ENCODE data around the gene HDAC11. TPM values are rescaled to one million over a fixed set of nuclear protein-coding genes. Genes with fewer than 3 reads are reported as not detected.

Gene HDAC11
- total RNA-seq, 1 experiment from 2014 or later = 1.0 TPM

DNA sequence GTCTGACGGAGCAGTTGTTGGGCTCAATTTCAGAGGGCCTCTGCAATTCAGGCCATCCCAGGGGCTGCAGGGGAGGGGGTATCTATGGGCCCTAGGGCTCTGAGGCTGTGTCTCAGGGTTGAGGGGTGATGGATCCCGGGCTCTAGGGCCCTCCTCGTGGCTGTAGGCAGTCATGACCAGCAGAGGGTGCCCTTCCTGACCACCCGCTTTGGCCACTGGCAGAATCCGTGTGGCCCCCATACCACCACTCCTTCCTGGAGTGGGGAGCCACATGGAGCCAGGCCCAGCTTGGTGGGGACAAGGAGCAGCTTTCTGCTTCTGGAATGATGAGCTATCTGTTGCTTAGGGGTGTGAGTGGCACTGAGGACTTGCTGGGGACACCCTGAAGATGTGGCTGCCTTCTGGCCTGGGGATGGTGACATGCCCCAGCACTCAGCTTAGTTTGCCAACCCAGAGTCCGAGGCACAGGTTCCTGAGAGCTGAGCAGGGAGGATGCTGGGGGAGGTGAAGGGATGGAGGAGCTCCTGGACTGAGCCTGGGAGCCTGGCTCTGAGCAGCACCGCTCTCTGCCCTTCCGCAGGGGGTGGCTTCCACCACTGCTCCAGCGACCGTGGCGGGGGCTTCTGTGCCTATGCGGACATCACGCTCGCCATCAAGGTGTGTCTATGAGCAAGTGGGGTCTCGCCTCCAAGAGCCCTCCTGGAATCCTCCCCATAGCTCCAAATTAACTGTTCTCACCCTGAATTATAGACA lies 20.2 kb downstream of the HDAC11 start:
- BruUV-seq (replicated peaks) = no TSS peak
- Histone ChIP-seq H3K4me3 (ENCODE audit: low read depth, low read length, poor library complexity, severe bottlenecking) (no peak overlapping the region), H3K4me1 (ENCODE audit: insufficient read depth, low read length, poor library complexity, severe bottlenecking) (no peaks in the 10 kb centered on the region), H3K36me3 (ENCODE audit: insufficient read depth, low read length, poor library complexity, severe bottlenecking) (no peaks in the 10 kb centered on the region), H3K27me3 (replicated peaks; ENCODE audit: insufficient read depth, low read depth, low read length, poor library complexity) (no peaks in the 10 kb centered on the region), H3K27ac (ENCODE audit: low read depth, low read length, poor library complexity, severe bottlenecking) (no peak overlapping the region), H3K9me3 (ENCODE audit: low read depth, low read length, poor library complexity, severe bottlenecking) (no peaks in the 10 kb centered on the region)
- intact Hi-C loops (cut with micrococcal nuclease; ENCODE audit: unreplicated experiment) = no loop called here
- POLR2A ChIA-PET (ENCODE audit: low non-redundant PET) = interaction anchor here (0.6 kb wide), 1 partner anchor 148 kb away, joined by 3 read pairs; no protein-coding TSS in a partner anchor
- DNase-seq (ENCODE audit: low spot score) = no peak
- TF ChIP-seq CTCF (conservative IDR thresholded peaks at IDR 0.05; ENCODE audit: low read depth, low read length) = peak; percentile 51
- TF ChIP-seq EZH2 (IDR thresholded peaks at IDR 0.05; ENCODE audit: borderline replicate concordance, low read depth, low read length, poor library complexity, severe bottlenecking) = no peak
- CTCF ChIA-PET = interaction anchor here (1.4 to 1.5 kb wide), 2 partner anchors 148 to 157 kb away, joined by 3 to 4 read pairs; no protein-coding TSS in a partner anchor

DNA sequence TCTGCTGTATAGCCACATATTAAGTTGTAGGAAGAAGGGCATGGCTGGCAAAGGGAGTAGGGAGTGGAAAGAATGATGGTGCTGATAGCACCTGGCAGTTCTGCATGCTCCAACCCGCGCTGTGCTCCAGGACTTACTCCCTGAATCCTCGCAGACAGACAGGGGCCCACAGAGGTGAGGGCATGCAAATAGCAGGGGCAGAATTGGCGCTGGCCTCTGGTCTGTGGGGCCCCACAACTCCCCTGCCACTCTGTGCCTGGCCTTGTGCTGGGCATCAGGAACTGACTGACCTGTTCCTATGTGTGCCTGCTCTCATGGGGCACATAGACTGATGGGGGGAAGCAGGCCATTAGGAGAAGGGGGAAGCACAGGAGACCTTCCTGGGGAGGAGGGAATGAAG lies 20.9 kb downstream of the HDAC11 start:
- H3K9me3 ChIP-seq (ENCODE audit: low read depth, low read length, poor library complexity, severe bottlenecking) = no peaks in the 10 kb centered on the region
- H3K27me3 ChIP-seq (replicated peaks; ENCODE audit: insufficient read depth, low read depth, low read length, poor library complexity) = no peaks in the 10 kb centered on the region
- BruUV-seq (replicated peaks) = no TSS peak
- ChIA-PET POLR2A (ENCODE audit: low non-redundant PET) (no interaction called here), CTCF (interaction anchor here (1.4 kb wide), 1 partner anchor 147 kb away, joined by 4 read pairs; no protein-coding TSS in a partner anchor)
- TF ChIP-seq EZH2 (IDR thresholded peaks at IDR 0.05; ENCODE audit: borderline replicate concordance, low read depth, low read length, poor library complexity, severe bottlenecking) (no peak), CTCF (conservative IDR thresholded peaks at IDR 0.05; ENCODE audit: low read depth, low read length) (no peak)
- no peak overlapping the region for H3K4me3 ChIP-seq (ENCODE audit: low read depth, low read length, poor library complexity, severe bottlenecking)
- no peak overlapping the region for H3K27ac ChIP-seq (ENCODE audit: low read depth, low read length, poor library complexity, severe bottlenecking)
- no peaks in the 10 kb centered on the region for H3K4me1 ChIP-seq (ENCODE audit: insufficient read depth, low read length, poor library complexity, severe bottlenecking)
- H3K36me3 ChIP-seq (ENCODE audit: insufficient read depth, low read length, poor library complexity, severe bottlenecking) = no peaks in the 10 kb centered on the region
- DNase-seq (ENCODE audit: low spot score) = no peak
- intact Hi-C loops (cut with micrococcal nuclease; ENCODE audit: unreplicated experiment) = no loop called here

DNA sequence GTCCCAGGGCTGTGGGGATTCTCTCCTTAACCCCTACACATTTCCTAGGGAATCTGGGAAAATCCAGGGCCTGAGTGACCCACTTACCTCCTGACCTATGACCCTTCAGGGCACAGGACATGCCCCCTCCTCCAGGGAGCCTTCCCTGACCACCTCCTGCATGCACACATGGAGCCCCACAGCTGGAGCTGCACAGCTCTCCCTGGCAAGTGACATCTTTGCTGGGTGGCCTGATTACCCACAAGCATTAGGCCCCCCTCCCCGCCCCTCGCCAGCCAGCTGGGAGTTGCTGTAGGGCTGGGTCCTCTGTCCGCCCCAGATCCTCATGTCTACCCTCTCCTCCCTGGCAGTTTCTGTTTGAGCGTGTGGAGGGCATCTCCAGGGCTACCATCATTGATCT lies 21.4 kb downstream of the HDAC11 start:
- Histone ChIP-seq H3K4me3 (ENCODE audit: low read depth, low read length, poor library complexity, severe bottlenecking) (no peak overlapping the region), H3K4me1 (ENCODE audit: insufficient read depth, low read length, poor library complexity, severe bottlenecking) (no peaks in the 10 kb centered on the region), H3K36me3 (ENCODE audit: insufficient read depth, low read length, poor library complexity, severe bottlenecking) (no peaks in the 10 kb centered on the region), H3K27me3 (replicated peaks; ENCODE audit: insufficient read depth, low read depth, low read length, poor library complexity) (no peaks in the 10 kb centered on the region), H3K9me3 (ENCODE audit: low read depth, low read length, poor library complexity, severe bottlenecking) (no peaks in the 10 kb centered on the region), H3K27ac (ENCODE audit: low read depth, low read length, poor library complexity, severe bottlenecking) (no peak overlapping the region)
- CTCF ChIA-PET = interaction anchor here (1.4 kb wide), 1 partner anchor 147 kb away, joined by 4 read pairs; no protein-coding TSS in a partner anchor
- TF ChIP-seq CTCF (conservative IDR thresholded peaks at IDR 0.05; ENCODE audit: low read depth, low read length) = no peak
- POLR2A ChIA-PET (ENCODE audit: low non-redundant PET) = no interaction called here
- BruUV-seq (replicated peaks) = no TSS peak
- DNase-seq (ENCODE audit: low spot score) = no peak
- intact Hi-C loops (cut with micrococcal nuclease; ENCODE audit: unreplicated experiment) = no loop called here
